Stimulated activated CD4-positive, alpha-beta T cell treated with anti-CD3 and anti-CD28 coated beads, Interleukin-1b, Interleukin-23, amount 100 ng/mL, for 1 hour (primary cell): ENCODE measurements around the gene EGFR.

ENCODE experiments used
- DNase-seq, 2 donors: peaks; one replicate each; pipeline ENCODE4 v3.0.0-alpha.2; 2020; ENCODE audit warnings: low read depth in 2 of 2

Gene EGFR

DNA sequence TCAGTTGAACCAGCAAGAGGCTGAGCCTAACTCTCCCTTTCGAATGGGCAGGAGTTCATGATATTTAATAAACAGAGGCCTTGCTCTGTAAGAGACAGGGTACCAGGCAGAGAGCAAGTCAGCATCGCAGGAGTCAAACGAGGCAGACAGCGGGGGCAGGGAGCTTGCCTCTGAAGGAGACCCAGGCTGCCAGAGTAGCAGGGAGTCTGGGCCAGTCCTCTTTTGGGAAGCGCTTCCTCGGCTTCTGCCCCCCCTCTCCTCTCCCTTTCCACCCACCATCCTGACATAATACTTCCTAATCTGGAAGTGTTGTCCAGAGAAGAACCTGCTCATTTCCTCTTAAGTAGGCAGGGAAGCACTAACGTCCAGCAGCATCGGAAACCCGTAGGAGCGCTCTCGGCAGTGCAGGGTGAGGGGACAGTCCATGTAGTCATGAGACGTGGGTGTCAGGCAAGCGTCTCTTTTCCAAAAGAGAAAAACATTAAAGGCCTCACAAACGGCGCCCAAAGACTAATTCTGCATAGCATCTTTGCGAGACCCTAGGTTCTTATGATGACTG is 171.1 kb downstream of the EGFR start:
- DNase-seq, result no peak

DNA sequence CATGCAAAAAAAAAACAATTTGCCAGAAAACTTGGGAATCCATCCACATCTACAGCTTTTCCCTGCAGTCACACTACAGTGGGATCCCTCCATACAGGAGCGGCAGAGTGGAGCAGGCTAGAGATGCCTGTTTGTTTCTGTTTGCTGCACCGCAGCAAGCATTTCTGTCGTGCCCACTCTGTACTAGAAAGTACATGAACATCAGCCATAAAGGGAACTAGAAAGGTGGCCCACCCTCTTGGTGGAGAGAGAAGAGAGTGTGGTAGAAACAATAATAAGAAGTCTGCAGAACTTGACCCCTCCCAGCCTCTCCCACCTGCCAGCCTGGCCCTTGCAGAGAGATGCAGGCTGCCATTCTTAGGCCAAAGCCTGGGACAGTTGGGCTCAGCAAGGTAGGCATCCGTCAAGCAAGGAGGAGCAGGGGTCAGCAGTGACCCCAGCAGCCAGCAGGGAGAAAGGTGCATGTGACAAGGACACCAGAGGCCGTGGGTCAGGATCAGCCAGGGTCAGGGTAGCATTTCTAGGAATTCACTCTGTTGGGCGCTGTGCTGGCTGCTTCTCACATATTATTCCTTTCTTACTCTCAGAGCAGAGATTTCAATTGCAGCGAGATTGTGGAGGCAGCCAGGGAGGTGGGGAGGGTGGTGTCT is 171.8 kb downstream of the EGFR start:
- DNase-seq, result no peak

DNA sequence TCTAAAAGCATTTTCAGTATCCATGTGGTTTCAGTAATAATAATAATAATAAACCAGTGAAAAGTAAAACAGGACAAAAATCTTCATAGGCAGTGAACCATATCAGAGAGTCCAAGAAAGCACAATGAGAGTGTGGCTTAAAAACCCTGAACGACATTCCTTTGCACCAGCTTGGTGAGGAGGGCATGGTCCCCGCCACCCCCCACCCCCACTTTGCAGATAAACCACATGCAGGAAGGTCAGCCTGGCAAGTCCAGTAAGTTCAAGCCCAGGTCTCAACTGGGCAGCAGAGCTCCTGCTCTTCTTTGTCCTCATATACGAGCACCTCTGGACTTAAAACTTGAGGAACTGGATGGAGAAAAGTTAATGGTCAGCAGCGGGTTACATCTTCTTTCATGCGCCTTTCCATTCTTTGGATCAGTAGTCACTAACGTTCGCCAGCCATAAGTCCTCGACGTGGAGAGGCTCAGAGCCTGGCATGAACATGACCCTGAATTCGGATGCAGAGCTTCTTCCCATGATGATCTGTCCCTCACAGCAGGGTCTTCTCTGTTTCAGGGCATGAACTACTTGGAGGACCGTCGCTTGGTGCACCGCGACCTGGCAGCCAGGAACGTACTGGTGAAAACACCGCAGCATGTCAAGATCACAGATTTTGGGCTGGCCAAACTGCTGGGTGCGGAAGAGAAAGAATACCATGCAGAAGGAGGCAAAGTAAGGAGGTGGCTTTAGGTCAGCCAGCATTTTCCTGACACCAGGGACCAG is 172.5 kb downstream of the EGFR start:
- no peak for DNase-seq

DNA sequence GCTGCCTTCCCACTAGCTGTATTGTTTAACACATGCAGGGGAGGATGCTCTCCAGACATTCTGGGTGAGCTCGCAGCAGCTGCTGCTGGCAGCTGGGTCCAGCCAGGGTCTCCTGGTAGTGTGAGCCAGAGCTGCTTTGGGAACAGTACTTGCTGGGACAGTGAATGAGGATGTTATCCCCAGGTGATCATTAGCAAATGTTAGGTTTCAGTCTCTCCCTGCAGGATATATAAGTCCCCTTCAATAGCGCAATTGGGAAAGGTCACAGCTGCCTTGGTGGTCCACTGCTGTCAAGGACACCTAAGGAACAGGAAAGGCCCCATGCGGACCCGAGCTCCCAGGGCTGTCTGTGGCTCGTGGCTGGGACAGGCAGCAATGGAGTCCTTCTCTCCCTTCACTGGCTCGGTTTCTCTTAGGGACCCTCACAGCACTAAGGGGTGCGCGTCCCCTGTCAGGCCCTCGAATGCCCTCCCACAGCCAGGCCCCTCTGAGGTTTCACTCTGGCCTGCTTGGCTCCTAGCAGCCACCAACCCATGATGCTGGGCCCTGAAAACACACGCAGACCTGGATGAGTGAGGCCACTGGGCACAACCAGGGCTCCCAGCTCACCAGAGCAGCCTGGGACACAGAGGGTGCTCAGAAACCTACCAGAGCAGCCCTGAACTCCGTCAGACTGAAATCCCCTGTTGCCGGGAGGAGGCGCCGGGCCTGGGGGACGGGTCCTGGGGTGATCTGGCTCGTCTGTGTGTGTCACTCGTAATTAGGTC is 173.3 kb downstream of the EGFR start:
- no peak for DNase-seq

DNA sequence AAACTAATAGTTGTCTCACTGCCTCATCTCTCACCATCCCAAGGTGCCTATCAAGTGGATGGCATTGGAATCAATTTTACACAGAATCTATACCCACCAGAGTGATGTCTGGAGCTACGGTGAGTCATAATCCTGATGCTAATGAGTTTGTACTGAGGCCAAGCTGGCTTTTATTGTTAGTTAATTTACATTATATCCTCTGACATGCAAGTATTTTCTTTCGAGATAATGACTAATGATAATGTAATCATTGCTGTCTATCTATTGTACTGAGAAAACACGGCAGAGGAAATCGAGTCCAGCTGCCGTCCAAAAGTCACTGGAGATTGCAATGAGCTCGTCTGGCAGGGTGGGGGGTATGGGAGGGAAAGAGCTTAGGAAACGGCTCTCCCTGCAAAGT is 173.9 kb downstream of the EGFR start:
- DNase-seq, result no peak

DNA sequence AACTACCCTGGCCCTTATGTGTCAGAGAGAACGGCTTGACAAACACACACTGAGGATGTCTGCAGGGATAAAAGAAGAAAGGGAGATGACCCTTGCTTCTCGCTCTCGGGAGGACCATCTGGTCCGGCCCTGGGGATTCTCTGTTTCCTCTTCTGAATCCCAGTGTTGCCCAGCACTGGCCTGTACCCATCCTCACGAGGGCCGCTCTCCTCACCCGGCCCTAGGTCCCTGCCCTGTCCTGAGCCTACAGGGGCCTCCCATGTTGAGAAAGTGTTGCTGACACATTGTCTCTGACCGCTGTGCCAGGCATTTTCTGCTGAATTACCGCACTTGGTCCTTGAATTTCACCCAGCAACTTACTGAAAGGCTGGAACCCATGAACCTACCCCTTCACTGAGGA is 174.4 kb downstream of the EGFR start:
- no peak for DNase-seq

DNA sequence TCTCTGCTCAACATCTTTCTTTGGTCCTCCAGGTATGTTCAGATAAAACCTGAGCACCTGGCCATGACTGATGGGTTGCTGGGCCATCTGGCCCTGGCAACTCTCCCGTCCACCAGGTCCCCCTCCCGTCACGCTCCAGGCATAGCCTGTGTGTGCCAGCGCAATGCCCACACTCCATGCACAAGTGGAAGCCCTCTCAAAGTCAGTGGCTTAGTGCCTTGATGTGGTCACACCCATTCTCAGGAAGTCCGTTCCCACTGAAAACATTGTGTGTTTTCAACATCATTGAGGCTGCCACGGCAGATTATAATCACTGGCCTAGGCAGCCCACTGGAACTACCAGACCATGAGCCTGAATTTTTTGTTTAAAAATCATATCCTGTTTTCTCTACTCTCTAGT is 175.7 kb downstream of the EGFR start:
- no peak for DNase-seq

DNA sequence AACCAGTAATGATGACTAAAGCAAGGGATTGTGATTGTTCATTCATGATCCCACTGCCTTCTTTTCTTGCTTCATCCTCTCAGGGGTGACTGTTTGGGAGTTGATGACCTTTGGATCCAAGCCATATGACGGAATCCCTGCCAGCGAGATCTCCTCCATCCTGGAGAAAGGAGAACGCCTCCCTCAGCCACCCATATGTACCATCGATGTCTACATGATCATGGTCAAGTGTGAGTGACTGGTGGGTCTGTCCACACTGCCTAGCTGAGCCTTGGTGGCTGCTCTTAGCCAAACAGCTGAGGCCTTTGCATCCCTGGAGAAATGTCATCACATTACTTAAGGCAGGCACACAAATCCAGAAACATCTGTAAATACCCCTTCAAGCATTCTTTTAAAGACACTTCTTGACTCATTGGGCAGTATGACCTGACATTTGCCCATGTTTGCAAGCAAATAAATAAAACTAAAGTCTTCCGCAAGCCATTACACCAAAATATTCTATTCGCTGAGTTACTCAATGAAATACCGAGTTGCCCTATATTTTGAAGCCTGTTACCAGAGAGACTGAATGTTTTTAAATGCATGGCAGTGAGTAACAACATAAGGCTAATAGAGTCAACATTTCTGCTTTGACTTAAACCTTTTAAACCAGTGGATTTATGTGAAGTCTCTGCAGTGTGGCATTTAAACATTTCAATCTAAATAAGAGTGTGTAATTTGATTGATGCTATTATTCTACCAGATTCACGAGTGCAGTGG is 180.0 kb downstream of the EGFR start:
- no peak for DNase-seq

DNA sequence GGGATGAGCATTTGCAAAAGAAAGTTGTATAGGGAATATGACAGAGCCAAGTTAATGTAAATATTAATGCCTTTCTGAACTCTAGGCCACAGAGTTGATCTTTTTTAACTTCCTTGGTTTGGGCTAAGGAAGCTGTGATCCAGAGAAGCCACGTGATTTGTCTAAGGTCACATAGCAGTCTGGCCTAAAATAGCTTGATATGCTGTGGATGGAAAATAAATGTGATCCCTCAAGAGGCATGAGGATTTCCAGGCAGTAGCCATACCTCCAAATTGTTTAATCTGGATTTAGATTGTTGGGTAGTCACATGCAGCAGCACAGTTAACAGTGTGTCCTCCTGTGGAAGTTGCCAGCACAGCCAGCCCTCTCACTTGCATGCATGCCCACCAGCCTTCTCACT is 180.6 kb downstream of the EGFR start:
- no peak for DNase-seq

DNA sequence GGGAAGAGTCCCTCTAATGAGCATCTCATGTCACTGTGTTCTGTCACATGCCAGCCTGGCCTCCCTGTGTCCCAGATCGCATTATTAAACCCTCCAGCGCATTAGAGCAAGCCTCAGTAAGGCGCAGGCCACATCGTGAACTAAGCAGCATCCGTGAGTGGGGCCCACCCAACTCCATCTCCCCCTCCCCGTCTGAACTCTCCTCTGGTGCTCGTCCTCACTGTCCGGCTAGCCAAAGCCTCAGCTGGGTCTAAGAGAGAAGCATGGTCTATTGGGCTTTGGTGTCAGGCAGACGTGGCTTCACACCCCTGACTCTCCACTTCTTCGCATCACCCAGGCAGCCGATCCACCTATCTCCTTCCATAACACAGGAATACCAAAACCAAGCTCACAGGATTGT is 181.6 kb downstream of the EGFR start:
- no peak for DNase-seq

DNA sequence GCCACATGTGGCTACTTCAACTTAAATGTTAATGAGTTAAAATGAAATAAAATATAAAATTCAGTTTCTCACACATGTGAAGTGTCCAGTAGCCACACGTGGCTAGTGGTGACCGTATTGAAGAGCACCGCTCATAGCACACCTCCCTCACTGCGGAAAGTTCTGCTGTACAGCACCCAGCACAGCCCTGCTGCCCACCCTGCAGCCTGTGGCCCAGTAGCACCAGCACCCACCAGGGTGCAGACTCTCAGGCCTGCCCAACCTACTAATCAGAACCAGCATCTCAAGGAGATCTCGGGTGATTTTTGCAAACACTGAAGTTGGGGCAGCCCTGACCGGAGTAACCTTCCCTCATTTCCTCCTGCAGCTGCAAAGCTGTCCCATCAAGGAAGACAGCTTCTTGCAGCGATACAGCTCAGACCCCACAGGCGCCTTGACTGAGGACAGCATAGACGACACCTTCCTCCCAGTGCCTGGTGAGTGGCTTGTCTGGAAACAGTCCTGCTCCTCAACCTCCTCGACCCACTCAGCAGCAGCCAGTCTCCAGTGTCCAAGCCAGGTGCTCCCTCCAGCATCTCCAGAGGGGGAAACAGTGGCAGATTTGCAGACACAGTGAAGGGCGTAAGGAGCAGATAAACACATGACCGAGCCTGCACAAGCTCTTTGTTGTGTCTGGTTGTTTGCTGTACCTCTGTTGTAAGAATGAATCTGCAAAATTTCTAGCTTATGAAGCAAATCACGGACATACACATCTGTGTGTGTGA is 183.5 kb downstream of the EGFR start:
- DNase-seq, result no peak

DNA sequence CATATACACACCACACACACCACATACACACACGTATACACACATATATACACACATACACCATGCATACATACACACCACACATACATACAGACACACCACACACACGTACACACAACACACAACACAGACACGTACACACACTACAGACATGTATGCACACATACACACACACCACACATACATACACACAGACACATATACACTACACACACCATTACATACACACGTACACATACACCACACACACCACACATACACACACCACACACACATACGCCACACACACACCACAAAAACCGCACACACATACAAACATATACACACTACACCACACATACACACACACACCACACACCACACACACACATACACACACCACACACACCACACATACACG is 184.5 kb downstream of the EGFR start:
- no peak for DNase-seq

DNA sequence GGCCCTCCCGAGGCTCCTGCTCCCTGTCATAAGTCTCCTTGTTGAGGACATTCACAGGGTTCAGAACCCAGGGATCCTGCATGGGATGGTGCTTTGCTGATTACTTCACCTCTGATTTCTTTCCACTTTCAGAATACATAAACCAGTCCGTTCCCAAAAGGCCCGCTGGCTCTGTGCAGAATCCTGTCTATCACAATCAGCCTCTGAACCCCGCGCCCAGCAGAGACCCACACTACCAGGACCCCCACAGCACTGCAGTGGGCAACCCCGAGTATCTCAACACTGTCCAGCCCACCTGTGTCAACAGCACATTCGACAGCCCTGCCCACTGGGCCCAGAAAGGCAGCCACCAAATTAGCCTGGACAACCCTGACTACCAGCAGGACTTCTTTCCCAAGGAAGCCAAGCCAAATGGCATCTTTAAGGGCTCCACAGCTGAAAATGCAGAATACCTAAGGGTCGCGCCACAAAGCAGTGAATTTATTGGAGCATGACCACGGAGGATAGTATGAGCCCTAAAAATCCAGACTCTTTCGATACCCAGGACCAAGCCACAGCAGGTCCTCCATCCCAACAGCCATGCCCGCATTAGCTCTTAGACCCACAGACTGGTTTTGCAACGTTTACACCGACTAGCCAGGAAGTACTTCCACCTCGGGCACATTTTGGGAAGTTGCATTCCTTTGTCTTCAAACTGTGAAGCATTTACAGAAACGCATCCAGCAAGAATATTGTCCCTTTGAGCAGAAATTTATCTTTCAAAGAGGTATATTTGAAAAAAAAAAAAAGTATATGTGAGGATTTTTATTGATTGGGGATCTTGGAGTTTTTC is 186.5 kb downstream of the EGFR start:
- no peak for DNase-seq

DNA sequence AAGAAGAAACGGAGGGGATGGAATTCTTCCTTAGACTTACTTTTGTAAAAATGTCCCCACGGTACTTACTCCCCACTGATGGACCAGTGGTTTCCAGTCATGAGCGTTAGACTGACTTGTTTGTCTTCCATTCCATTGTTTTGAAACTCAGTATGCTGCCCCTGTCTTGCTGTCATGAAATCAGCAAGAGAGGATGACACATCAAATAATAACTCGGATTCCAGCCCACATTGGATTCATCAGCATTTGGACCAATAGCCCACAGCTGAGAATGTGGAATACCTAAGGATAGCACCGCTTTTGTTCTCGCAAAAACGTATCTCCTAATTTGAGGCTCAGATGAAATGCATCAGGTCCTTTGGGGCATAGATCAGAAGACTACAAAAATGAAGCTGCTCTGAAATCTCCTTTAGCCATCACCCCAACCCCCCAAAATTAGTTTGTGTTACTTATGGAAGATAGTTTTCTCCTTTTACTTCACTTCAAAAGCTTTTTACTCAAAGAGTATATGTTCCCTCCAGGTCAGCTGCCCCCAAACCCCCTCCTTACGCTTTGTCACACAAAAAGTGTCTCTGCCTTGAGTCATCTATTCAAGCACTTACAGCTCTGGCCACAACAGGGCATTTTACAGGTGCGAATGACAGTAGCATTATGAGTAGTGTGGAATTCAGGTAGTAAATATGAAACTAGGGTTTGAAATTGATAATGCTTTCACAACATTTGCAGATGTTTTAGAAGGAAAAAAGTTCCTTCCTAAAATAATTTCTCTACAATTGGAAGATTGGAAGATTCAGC is 187.6 kb downstream of the EGFR start:
- DNase-seq, result no peak

DNA sequence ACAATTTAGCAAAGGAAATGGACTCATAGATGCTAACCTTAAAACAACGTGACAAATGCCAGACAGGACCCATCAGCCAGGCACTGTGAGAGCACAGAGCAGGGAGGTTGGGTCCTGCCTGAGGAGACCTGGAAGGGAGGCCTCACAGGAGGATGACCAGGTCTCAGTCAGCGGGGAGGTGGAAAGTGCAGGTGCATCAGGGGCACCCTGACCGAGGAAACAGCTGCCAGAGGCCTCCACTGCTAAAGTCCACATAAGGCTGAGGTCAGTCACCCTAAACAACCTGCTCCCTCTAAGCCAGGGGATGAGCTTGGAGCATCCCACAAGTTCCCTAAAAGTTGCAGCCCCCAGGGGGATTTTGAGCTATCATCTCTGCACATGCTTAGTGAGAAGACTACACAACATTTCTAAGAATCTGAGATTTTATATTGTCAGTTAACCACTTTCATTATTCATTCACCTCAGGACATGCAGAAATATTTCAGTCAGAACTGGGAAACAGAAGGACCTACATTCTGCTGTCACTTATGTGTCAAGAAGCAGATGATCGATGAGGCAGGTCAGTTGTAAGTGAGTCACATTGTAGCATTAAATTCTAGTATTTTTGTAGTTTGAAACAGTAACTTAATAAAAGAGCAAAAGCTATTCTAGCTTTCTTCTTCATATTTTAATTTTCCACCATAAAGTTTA is 188.8 kb downstream of the EGFR start:
- no peak for DNase-seq

DNA sequence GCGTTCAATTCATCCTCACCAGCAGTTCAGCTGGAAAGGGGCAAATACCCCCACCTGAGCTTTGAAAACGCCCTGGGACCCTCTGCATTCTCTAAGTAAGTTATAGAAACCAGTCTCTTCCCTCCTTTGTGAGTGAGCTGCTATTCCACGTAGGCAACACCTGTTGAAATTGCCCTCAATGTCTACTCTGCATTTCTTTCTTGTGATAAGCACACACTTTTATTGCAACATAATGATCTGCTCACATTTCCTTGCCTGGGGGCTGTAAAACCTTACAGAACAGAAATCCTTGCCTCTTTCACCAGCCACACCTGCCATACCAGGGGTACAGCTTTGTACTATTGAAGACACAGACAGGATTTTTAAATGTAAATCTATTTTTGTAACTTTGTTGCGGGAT is 190.5 kb downstream of the EGFR start:
- no peak for DNase-seq

DNA sequence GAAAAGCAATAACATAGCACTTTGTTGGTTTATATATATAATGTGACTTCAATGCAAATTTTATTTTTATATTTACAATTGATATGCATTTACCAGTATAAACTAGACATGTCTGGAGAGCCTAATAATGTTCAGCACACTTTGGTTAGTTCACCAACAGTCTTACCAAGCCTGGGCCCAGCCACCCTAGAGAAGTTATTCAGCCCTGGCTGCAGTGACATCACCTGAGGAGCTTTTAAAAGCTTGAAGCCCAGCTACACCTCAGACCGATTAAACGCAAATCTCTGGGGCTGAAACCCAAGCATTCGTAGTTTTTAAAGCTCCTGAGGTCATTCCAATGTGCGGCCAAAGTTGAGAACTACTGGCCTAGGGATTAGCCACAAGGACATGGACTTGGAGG is 191.4 kb downstream of the EGFR start:
- no peak for DNase-seq

DNA sequence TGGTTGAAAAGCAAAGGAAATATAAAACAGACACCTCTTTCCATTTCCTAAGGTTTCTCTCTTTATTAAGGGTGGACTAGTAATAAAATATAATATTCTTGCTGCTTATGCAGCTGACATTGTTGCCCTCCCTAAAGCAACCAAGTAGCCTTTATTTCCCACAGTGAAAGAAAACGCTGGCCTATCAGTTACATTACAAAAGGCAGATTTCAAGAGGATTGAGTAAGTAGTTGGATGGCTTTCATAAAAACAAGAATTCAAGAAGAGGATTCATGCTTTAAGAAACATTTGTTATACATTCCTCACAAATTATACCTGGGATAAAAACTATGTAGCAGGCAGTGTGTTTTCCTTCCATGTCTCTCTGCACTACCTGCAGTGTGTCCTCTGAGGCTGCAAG is 191.9 kb downstream of the EGFR start:
- no peak for DNase-seq

DNA sequence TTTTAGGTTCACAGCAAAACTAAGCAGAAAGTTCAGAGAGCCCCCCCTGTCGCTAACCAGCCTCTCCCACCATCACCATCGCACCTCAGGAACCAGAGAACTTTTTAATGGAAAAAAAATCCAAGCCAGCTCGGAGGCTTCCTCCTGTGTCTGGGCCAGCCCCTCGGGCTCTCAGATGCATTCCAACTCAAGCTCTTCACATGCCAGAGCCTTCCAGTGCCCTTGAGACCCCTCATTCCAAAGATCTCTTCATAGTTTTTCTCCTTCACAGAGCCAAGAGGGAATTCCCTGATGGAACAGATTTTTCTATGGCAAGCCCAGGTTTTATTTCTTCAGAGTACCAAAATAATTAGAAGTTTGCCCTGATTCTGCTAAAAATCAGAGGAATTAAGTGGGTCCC is 192.9 kb downstream of the EGFR start:
- no peak for DNase-seq
